Right cardiac atrium (tissue), 5 donors: ENCODE measurements around the gene AGO4. TPM values are rescaled to one million over a fixed set of nuclear protein-coding genes. Genes with fewer than 3 reads are reported as not detected.
"Not testable (repeated sequence)": the region's sequence is repeated elsewhere in the genome, so short reads cannot be mapped to it uniquely, and the experiment has no call there.

Source experiments
- ATAC-seq, 2 donors: fragments of 200-7000 bp; cut with Tn5 transposase; one replicate each; pipeline versions ENCODE4 v1.8.0 to v1.9.1; 2020; ENCODE audit warnings: moderate library complexity in 2 of 2, mild to moderate bottlenecking in 1 of 2
- DNase-seq, 3 donors: peaks; one replicate each; pipeline ENCODE4 v3.0.0-alpha.2; 2020
- H3K27ac ChIP-seq: one replicate; pipeline ENCODE4 v1.5.1; 2013; ENCODE audit warnings: mild to moderate bottlenecking, low read length, control low read depth, moderate library complexity
- H3K27me3 ChIP-seq: one replicate; pipeline ENCODE4 v1.6.1; 2013; ENCODE audit not compliant: control insufficient read depth, insufficient read depth
- H3K4me1 ChIP-seq: one replicate; pipeline ENCODE4 v1.6.1; 2013; ENCODE audit warnings: low read length; ENCODE audit not compliant: control insufficient read depth, insufficient read depth
- H3K4me3 ChIP-seq: one replicate; pipeline ENCODE4 v1.5.1; 2013; ENCODE audit warnings: low read length, control low read depth
- H3K9me3 ChIP-seq: one replicate; pipeline ENCODE4 v1.6.1; 2013; ENCODE audit warnings: low read length; ENCODE audit not compliant: control insufficient read depth
- WGBS: extraction: QIAGEN DNeasy Blood & Tissue Kit; methylation state at CpG from one replicate; pipeline ENCODE4 v1.1.7; 2013; 5-methylcytosine and 5-hydroxymethylcytosine counted together
- intact Hi-C, 4 donors: fragments of 100-400 bp; cut with DNase I; formaldehyde crosslinking; loops; one replicate each; pipeline versions ENCODE4 v1.11.0 to v1.14.0; 2022 to 2023
- polyA plus RNA-seq: library from polyadenylated mRNA; stranded (reverse); fragments of 200-250 nt; gene quantifications from one replicate; pipeline ENCODE4 v1.2.3, GENCODE V29; 2013
- total RNA-seq, 4 donors: library from RNA; stranded (reverse); fragmentation: NEBNext Ultra II Directional; extraction: Animal tissue kit (Norgen Biotek cat#: 25700); gene quantifications; one replicate each; pipeline ENCODE4 v1.2.1, GENCODE V29; 2021
- donor health status: healthy with polysubstance abuse.
- donor health status: DM: no; HTN: yes; CAD: no.
- donor health status: DM: no; HTN: no; CAD: no.
- donor health status: DM: no; HTN: yes; CAD: no; lungs with severe emphysema.
- donor health status: DM: yes; HTN: yes; CAD: no.

AGO4 gene
- total and polyA plus RNA-seq, 5 donors: 8.5 to 22.9 (median 19.4) TPM

DNA sequence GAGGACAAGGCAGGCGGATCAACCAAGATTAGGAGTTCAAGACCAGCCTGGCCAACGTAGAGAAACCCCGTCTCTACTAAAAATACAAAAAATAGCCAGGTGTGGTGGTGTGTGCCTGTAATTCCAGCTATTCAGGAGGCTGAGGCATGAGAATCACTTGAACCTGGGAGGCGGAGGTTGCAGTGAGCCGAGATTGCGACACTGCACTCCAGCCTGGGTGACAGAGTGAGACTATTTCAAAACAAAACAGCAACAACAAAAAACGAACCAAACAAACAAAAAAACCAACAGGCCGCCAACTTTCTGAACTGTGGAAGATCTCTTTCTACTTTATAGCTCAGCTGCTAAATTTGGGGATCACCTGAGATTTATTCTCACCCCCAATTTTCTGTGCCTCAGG, 23.5 kb upstream of the AGO4 start:
- H3K4me1 ChIP-seq, intact Hi-C loops, H3K9me3 ChIP-seq, H3K27me3 ChIP-seq, DNase-seq, ATAC-seq, H3K4me3 ChIP-seq, H3K27ac ChIP-seq: not testable (repeated sequence)
- 89% methylated on average over 8 of the region's 8 CpGs for WGBS

- 38% methylated on average over 3 of the region's 3 CpGs for WGBS
- intact Hi-C loops: no loop called here
- Histone ChIP-seq H3K27ac (no peak overlapping the region), H3K9me3 (no peaks in the 10 kb centered on the region), H3K4me3 (no peak overlapping the region), H3K4me1 (no peaks in the 10 kb centered on the region), H3K27me3 (no peaks in the 10 kb centered on the region)
- ATAC-seq (no peak), DNase-seq (no peak)
Measured at GRCh38 chr1:35788139-35788538, 19.7 kb upstream of the AGO4 start.

GRCh38 chr1:35790670-35791069, 17.1 kb upstream of the AGO4 start:
- H3K4me1 ChIP-seq: no peaks in the 10 kb centered on the region
- H3K4me3 ChIP-seq: no peak overlapping the region
- intact Hi-C loops: no loop called here
- H3K27ac ChIP-seq: no peak overlapping the region
- no peaks in the 10 kb centered on the region for H3K27me3 ChIP-seq
- ATAC-seq: no peak
- DNase-seq: no peak
- WGBS: 88% methylated on average over 2 of the region's 2 CpGs
- H3K9me3 ChIP-seq: no peaks in the 10 kb centered on the region

GRCh38 chr1:35795295-35795694, 12.5 kb upstream of the AGO4 start:
- no peak overlapping the region for H3K4me3 ChIP-seq
- no peaks in the 10 kb centered on the region for H3K27me3 ChIP-seq
- H3K27ac ChIP-seq: no peak overlapping the region
- intact Hi-C loops: no loop called here
- 85% methylated on average over 7 of the region's 7 CpGs for WGBS
- no peaks in the 10 kb centered on the region for H3K4me1 ChIP-seq
- no peak for DNase-seq
- H3K9me3 ChIP-seq: no peaks in the 10 kb centered on the region
- ATAC-seq: no peak

GRCh38 chr1:35797380-35797779, 10.4 kb upstream of the AGO4 start:
- no peak for ATAC-seq
- 85% methylated on average over 5 of the region's 5 CpGs for WGBS
- intact Hi-C loops: no loop called here
- DNase-seq: no peak
- no peaks in the 10 kb centered on the region for H3K9me3 ChIP-seq
- H3K4me3 ChIP-seq: no peak overlapping the region
- no peak overlapping the region for H3K27ac ChIP-seq
- no peaks in the 10 kb centered on the region for H3K27me3 ChIP-seq
- no peaks in the 10 kb centered on the region for H3K4me1 ChIP-seq

- DNase-seq, H3K9me3 ChIP-seq, H3K27me3 ChIP-seq, intact Hi-C loops, ATAC-seq, H3K4me1 ChIP-seq, H3K4me3 ChIP-seq, H3K27ac ChIP-seq: not testable (repeated sequence)
- 78% methylated on average over 2 of the region's 2 CpGs for WGBS
Measured at GRCh38 chr1:35798019-35798418, 9.8 kb upstream of the AGO4 start.

- WGBS: 83% methylated on average over 11 of the region's 11 CpGs
- DNase-seq: peak in 1 of 3 donors; percentile 33
- H3K27ac ChIP-seq, H3K4me3 ChIP-seq, H3K9me3 ChIP-seq, ATAC-seq, H3K4me1 ChIP-seq, H3K27me3 ChIP-seq, intact Hi-C loops: not testable (repeated sequence)
Measured at GRCh38 chr1:35800167-35800887, 7.5 kb upstream of the AGO4 start.

GRCh38 chr1:35808450-35809113, 766 bp downstream of the AGO4 start:
- H3K27ac ChIP-seq: peak overlapping the region; percentile 53
- H3K4me3 ChIP-seq: peak overlapping the region; percentile 97
- H3K4me1 ChIP-seq: no peaks in the 10 kb centered on the region
- under 1% methylated on average over 49 of the region's 49 CpGs for WGBS
- intact Hi-C loops: no loop called here
- peak; percentile 65 for ATAC-seq
- H3K9me3 ChIP-seq: no peaks in the 10 kb centered on the region
- peak; percentile 37 to 76 (median 75) for DNase-seq
- no peaks in the 10 kb centered on the region for H3K27me3 ChIP-seq

DNA sequence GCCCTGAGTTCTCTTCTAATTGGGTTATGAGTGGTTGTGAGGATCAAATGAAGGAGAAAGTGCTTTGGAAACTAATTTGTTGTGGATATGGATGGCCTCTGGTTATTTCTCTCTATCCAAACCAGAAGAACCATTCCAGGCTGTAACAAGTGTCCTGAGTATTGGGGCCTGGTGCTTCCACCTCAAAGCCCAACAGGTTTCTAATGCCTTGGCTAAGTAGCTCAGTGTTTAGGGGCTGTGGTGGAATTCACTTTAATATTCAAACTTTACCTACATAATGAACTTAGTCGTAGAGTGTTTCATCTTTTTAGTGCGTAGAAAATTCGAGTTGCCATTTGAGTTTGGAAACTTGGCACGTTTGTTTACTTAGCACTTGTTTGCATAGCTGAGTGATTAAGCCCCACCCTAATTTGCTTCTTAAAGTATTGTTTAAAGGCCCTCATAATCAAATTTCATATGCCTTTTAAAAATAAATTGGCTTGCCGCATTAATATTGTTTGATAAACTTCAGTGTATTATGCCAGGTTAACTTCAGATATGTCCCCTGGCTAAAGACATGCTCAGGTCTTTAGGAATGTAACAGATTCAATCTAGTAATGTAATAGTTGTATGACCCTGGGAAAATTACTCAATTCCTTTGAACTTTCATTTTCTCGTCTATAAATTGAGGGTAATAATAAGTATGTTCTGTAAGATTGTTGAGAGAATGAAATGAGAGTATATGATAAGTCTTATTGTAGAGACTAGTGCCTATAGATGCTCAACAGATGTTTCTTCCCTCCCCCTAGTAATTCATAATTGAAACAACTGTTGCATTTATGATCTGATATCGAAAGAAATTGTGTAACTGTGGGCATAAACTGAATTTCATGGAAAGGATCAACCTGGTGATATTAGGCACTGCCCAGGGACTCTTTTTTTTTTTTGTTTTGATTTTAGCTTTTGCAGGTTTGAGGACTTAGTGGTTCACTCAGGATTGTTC, 1.6 kb downstream of the AGO4 start:
- Histone ChIP-seq H3K27ac (peak overlapping the region; percentile 53), H3K9me3 (no peaks in the 10 kb centered on the region), H3K4me1 (no peaks in the 10 kb centered on the region), H3K4me3 (peak overlapping the region; percentile 97), H3K27me3 (no peaks in the 10 kb centered on the region)
- intact Hi-C loops: no loop called here
- 43% methylated on average over 7 of the region's 7 CpGs for WGBS
- ATAC-seq (no peak), DNase-seq (no peak)

DNA sequence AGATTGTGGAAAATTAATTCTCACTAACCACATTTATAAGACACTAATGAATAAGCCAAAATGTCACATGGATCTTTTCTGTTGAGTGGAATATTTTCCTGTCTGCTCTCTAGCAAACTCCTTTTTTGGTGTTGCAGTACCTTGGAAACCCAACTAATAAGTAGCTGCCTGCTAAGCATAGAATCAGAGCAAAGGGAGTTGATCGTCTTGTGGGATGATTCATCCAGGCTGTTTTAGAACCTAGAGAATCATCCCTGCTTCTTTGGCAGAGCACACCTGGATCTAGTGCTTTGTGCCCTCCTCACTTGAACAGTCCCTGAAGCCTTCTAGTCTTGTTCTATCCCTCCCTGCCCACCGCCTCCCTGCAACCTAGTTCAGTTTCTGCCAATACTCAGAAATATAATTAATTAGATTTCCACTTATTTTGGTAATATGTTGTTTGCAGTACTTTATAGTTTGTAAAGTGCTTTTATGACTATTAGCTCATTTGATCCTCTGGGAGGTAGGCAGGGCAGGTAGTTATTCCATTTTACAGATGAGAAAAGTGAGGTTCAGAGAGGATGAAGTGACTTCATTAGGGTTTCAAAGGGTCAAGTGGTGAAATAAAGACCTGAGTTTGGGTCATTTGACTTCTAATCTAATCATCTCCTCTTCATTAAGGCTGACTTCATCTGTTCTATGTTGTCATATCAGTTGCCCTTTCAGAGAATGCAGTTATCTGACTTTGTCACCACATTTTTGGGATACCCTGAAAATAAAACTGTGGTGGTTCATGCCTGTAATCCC, 2.5 kb downstream of the AGO4 start:
- 57% methylated on average over 2 of the region's 2 CpGs for WGBS
- ATAC-seq: no peak
- intact Hi-C loops: no loop called here

More for the DNA sequence above, 2.5 kb downstream of the AGO4 start:
- Histone ChIP-seq H3K9me3 (no peaks in the 10 kb centered on the region), H3K4me3 (peak overlapping the region; percentile 97), H3K4me1 (no peaks in the 10 kb centered on the region), H3K27me3 (no peaks in the 10 kb centered on the region), H3K27ac (no peak overlapping the region)
- no peak for DNase-seq
